ENCODE data around the gene OR4F15. TPM values are rescaled to one million over a fixed set of nuclear protein-coding genes. Genes with fewer than 3 reads are reported as not detected.

Gene OR4F15
- total and polyA plus RNA-seq, 2 of the 13 experiments (the other 11 are each of a cell fraction or from before 2014, with no cell fraction given): not detected

- Histone ChIP-seq H3K36me3 (replicated peaks in 1 of 2; ENCODE audit: control insufficient read depth in 1 of 2, insufficient read depth in 2 of 2, low read length in 2 of 2) (no peaks in the 10 kb centered on the region), H3K4me2 (ENCODE audit: low read depth, low read length) (no peak overlapping the region), H4K20me1 (ENCODE audit: insufficient read depth, low read length) (no peaks in the 10 kb centered on the region), H3K4me1 (ENCODE audit: insufficient read depth, low read length) (no peaks in the 10 kb centered on the region), H3K9me3 (ENCODE audit: low read length) (no peaks in the 10 kb centered on the region), H3K27me3 (ENCODE audit: control insufficient read depth in 1 of 2, insufficient read depth in 2 of 2, low read length in 2 of 2) (peaks cover 1 to 2% of the 10 kb centered on the region in 2 experiments; a peak in 2 of 5 replicates), H3K79me2 (ENCODE audit: insufficient read depth, low read length) (no peaks in the 10 kb centered on the region), H3K9ac (ENCODE audit: insufficient read depth, low read depth, low read length) (no peak overlapping the region), H3K4me3 (replicated peaks in 1 of 3; ENCODE audit: insufficient read depth in 1 of 3, low read depth in 2 of 3, low read length in 3 of 3) (no peak overlapping the region), H3K27ac (ENCODE audit: extremely low read length, insufficient read depth, low read length) (no peak overlapping the region), H2AFZ (ENCODE audit: low read length) (no peak overlapping the region)
- CTCF ChIA-PET (ENCODE audit: low intra/inter-chr PET ratio, low total read pairs): no interaction called here
- ATAC-seq (no peak), FAIRE-seq (no peak), DNase-seq (ENCODE audit: low spot score) (no peak)
- intact Hi-C loops (cut with micrococcal nuclease; ENCODE audit: unreplicated experiment): no loop called here
- WGBS (ENCODE audit: low lambda C conversion rate): 63% methylated on average over 8 of the region's 15 CpGs
- no TSS peak for BruUV-seq (replicated peaks)
- TF ChIP-seq ZNF567 (CRISPR knock-in tag; IDR thresholded peaks at IDR 0.05; ENCODE audit: borderline replicate concordance) (no peak), TOPORS (CRISPR knock-in tag; IDR thresholded peaks at IDR 0.05) (no peak), ZNF232 (CRISPR knock-in tag; IDR thresholded peaks at IDR 0.05; ENCODE audit: borderline replicate concordance) (no peak), HNF1B (CRISPR knock-in tag; IDR thresholded peaks at IDR 0.05) (no peak), STAG1 (CRISPR knock-in tag; IDR thresholded peaks at IDR 0.05) (no peak), ZNF337 (CRISPR knock-in tag; IDR thresholded peaks at IDR 0.05; ENCODE audit: borderline replicate concordance, low read depth) (no peak), ELF4 (CRISPR knock-in tag; IDR thresholded peaks at IDR 0.05; ENCODE audit: borderline replicate concordance) (no peak), PCBP1 (IDR thresholded peaks at IDR 0.05; ENCODE audit: borderline replicate concordance, low read depth, low read length) (no peak)
- TF ChIP-seq, protein P1, sequence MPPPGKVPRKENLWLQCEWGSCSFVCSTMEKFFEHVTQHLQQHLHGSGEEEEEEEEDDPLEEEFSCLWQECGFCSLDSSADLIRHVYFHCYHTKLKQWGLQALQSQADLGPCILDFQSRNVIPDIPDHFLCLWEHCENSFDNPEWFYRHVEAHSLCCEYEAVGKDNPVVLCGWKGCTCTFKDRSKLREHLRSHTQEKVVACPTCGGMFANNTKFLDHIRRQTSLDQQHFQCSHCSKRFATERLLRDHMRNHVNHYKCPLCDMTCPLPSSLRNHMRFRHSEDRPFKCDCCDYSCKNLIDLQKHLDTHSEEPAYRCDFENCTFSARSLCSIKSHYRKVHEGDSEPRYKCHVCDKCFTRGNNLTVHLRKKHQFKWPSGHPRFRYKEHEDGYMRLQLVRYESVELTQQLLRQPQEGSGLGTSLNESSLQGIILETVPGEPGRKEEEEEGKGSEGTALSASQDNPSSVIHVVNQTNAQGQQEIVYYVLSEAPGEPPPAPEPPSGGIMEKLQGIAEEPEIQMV (CRISPR knock-in tag; IDR thresholded peaks at IDR 0.05; ENCODE audit: low read depth): no peak
- POLR2A ChIA-PET: no interaction called here
- in situ Hi-C loops (cut with HindIII; ENCODE audit: extremely low pct_ligation_motif_present, low pct_unique_long_range_greater_than_20kb): no loop called here
Observed at GRCh38 chr15:101765772-101766456, 46.1 kb upstream of the OR4F15 start.

All from HepG2 (cell line).